GM12891 (cell line): Measurements from ENCODE around the gene TNPO1.

Experiments used
- POLR2A ChIP-seq: IDR thresholded peaks from 2 replicates; pipeline ENCODE4 v1.6.1; 2011; ENCODE audit warnings: low read depth, low read length, control low read depth
- POLR2AphosphoS5 ChIP-seq: IDR thresholded peaks from 2 replicates; pipeline ENCODE4 v1.6.1; 2011; ENCODE audit warnings: low read depth, low read length, control low read depth
- SPI1 ChIP-seq: IDR thresholded peaks from 2 replicates; pipeline ENCODE4 v1.6.1; 2011; ENCODE audit warnings: low read depth, low read length, control low read depth
- TAF1 ChIP-seq: IDR thresholded peaks from 2 replicates; pipeline ENCODE4 v1.6.1; 2011; ENCODE audit warnings: low read depth, low read length, control low read depth

DNA sequence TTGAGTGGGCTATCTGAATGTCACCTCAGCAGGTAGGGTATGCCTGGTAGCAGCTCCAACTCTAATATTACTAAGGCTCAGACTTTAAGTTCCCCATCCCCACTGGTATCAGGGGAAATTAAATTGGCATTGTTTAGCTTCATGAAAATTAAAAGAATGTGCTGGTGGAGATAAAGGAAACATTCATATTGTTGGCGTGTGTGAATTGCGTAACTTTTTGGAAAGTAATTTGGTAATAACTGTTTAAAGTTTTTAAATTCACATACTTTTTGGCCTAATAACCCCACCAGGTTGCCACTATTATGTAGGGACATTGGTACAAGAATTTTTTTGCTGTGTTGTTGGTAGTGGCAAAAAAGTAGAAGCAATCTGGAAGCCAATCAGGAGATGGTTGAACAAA is 29.4 kb downstream of the TNPO1 start:
- TF ChIP-seq POLR2AphosphoS5, result no peak
- no peak for TF ChIP-seq POLR2A
- TF ChIP-seq TAF1, result no peak
- no peak for TF ChIP-seq SPI1
